Astrocyte of the spinal cord (primary cell): ENCODE data around the gene OR52J3.

Experiments used
- DNase-seq: peaks from one replicate; pipeline ENCODE4 v3.0.0; 2011; ENCODE audit warnings: low read depth, low spot score
- H3K4me3 ChIP-seq: 2 replicates; pipeline ENCODE4 v1.5.1; 2011; ENCODE audit warnings: low read depth, mild to moderate bottlenecking, low read length, moderate library complexity
- in situ Hi-C: cut with HindIII; loops from 2 replicates; pipeline ENCODE4 v1.10.0; 2017; ENCODE audit warnings: low sequenced_read_pairs
- TF ChIP-seq, protein P1 (sequence below): IDR thresholded peaks from 2 replicates; pipeline ENCODE4 v1.5.1; 2012; ENCODE audit warnings: low read depth, mild to moderate bottlenecking, low read length, inconsistent platforms

The OR52J3 gene

DNA sequence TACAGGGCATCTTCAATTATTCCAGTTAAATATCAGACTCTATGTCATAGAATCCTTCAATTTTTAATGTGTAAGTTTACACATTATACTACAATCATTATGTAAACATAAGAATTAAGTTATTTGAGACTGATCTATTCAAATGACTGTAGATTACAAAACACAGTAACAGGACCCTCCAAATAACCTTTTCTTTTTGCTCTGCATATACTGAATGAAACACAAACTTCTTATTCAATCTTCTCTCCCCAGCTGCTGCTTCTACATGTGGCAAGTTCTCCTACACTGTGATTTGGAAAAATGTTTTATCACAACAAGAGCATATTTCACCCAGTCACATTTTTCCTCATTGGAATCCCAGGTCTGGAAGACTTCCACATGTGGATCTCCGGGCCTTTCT lies at the start of gene OR52J3:
Gene OR52J3, plus strand, starts transcription at position 301 of the 400 bp plus-strand sequence. Its CDS starts 0 bp downstream, at position 301.
- in situ Hi-C loops, result no loop called here
- TF ChIP-seq, protein P1, sequence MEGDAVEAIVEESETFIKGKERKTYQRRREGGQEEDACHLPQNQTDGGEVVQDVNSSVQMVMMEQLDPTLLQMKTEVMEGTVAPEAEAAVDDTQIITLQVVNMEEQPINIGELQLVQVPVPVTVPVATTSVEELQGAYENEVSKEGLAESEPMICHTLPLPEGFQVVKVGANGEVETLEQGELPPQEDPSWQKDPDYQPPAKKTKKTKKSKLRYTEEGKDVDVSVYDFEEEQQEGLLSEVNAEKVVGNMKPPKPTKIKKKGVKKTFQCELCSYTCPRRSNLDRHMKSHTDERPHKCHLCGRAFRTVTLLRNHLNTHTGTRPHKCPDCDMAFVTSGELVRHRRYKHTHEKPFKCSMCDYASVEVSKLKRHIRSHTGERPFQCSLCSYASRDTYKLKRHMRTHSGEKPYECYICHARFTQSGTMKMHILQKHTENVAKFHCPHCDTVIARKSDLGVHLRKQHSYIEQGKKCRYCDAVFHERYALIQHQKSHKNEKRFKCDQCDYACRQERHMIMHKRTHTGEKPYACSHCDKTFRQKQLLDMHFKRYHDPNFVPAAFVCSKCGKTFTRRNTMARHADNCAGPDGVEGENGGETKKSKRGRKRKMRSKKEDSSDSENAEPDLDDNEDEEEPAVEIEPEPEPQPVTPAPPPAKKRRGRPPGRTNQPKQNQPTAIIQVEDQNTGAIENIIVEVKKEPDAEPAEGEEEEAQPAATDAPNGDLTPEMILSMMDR, result no peak

DNA sequence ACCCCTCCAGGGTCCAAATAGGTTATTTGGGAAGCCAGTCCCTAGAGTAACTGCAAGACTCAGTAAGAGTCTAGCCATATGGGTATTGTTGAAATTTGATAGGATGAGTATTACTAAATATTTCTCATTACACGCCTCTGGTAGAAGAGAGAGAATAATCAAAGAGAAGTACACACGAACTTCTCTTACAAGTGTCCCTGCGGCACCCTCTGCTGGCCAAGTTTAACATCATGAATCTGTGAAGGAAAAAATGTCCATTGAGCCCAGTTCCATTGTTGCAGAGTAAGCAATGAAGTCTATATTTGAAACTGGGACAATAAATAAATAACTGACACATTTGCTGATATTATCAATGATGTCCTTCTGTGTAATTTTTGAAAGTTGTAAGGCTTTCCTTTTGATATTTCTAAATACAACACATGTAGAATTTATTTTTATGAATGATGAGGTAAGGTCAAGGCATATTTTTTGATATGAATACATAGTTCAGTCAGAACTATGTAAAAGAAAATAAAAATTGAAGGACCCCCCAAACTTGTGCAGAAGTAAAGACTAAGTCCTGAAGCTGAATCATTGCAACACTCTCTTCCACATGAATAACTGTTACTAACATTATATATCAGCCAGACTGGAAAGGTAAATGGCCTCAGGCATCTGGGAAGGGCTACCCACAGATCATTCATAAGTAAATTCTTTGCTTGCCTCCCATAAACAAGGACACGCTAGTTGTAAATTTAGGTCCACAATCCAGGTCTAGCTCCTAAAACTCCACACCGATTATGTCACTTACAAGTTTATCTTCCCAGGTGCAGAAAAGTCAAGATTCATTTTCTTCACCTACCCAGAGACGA lies 41.7 kb upstream of the OR52J3 start:
- TF ChIP-seq, protein P1, result peak; percentile 61
- H3K4me3 ChIP-seq, result no peak overlapping the region
- peak; percentile 64 for DNase-seq
- in situ Hi-C loops, result no loop called here

More for the DNA sequence above, at the start of gene OR52J3:
- H3K4me3 ChIP-seq, result no peak within 1 kb of the TSS
- no peak for DNase-seq

DNA sequence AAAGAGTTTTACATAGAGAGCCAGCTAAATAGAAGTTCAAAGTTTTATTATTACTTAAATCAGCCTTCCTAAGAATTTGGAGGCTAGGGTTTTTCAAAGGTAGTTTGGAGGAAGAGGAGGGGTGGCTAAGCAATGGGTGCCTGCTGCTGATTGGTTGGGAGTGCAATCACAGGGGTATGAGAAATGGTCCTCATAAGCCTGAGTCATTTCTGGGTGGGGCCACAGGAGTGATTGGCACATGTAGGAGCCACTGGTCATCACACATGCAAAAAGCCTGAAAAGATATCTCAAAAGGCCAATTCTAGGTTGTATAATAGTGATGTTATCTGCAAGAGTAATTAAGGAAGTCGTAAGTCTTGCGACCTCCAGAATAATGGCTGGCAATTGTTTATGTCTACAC lies 38.8 kb upstream of the OR52J3 start:
- H3K4me3 ChIP-seq, result no peak overlapping the region
- TF ChIP-seq, protein P1, result no peak
- DNase-seq, result no peak
- in situ Hi-C loops, result no loop called here

DNA sequence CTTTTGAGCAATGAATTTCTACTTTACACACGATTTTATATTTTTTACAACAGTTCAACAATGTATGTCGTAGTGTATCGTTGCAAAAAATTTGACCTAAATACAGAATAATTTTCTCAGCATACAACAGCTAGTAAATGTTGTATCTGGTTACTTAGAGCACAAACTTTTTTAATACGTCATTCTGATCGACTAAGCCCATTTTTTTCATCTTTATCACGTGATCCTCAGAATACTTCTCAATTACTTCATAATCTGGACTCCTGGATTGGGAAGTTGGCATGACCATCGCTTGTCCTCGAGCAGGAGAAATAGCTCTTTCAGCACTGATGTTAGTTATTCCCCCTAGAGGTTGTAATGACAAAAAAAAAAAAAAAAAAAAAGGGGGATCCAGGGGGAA lies 35.1 kb upstream of the OR52J3 start:
- no peak overlapping the region for H3K4me3 ChIP-seq
- TF ChIP-seq, protein P1, result no peak
- DNase-seq, result no peak
- in situ Hi-C loops, result no loop called here

DNA sequence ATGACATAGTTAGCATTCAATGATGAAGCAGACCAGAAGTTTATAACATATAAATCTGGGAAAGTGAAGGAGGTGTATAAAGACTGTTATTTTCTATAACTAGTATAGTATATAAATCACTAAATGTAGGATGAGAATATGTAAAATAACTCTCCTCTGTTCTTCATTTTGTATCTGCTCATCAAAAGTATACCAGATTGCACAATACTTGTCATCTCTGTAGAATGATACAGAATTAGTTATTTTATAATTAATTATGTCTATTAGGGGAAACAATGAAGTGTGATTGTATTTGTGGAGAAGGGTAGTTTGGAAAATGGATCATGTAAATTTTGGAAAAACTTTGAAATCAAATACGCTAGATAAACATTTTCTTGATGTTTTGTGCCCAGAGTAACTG lies 33.3 kb upstream of the OR52J3 start:
- in situ Hi-C loops, result no loop called here
- no peak for DNase-seq
- TF ChIP-seq, protein P1, result no peak
- H3K4me3 ChIP-seq, result no peak overlapping the region

DNA sequence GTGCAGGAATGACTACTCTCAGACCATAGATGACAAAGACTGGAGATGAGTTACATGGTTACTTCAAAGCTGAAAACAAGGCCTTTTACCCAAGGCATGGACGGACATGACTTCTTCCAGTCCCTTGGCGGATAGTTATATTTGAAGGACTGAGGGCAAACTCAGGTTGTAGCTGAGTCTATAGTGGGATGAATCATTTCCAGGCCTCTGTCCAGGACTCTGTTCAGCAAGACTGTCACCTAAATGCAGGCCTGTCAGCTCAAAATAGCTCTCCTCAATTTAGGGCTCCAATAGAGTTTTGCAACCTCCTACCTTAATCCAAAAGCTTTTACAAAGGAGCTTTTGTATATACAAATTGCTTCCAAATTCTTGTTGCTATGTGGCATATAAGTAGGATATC lies 24.3 kb upstream of the OR52J3 start:
- no peak overlapping the region for H3K4me3 ChIP-seq
- in situ Hi-C loops, result no loop called here
- TF ChIP-seq, protein P1, result no peak
- DNase-seq, result no peak
